ENCODE data around the gene SPRYD4. TPM values are rescaled to one million over a fixed set of nuclear protein-coding genes. Genes with fewer than 3 reads are reported as not detected.
A peak's percentile ranks its signal among the peaks of the same experiment; 100 is the strongest.

SPRYD4 gene
- 1.8 TPM in 2 replicates for total RNA-seq (2014; rRNA removed; shearing (Covaris generic))
- 1.6 TPM in 2 replicates for polyA plus RNA-seq (2016; fragmentation: Nextera tagmentation; extraction: Ambion mirVana)

GRCh38 chr12:56468216-56469006, at the start of gene SPRYD4:
Gene SPRYD4 (plus strand): TSS chr12:56468578. CDS start chr12:56468592, 14 bp downstream.
- no peaks in the 10 kb centered on the region for H4K20me1 ChIP-seq (ENCODE audit: insufficient read depth)
- H2AFZ ChIP-seq: peak within 1 kb of the TSS; percentile 99
- H3K4me2 ChIP-seq (ENCODE audit: unreplicated experiment): peak within 1 kb of the TSS; percentile 89
- peak within 1 kb of the TSS; percentile 98 for H3K27ac ChIP-seq
- no peaks in the 10 kb centered on the region for H3K9me3 ChIP-seq (ENCODE audit: low read depth)
- no peaks in the 10 kb centered on the region for H3K4me1 ChIP-seq (ENCODE audit: insufficient read depth)
- peak within 1 kb of the TSS; percentile 98 for H3K4me3 ChIP-seq
- 0 to 2% methylated on average over 43 of the region's 43 CpGs for WGBS, 2 experiments (ENCODE audit: low coverage in 1 of 2, low lambda C conversion rate in 2 of 2, missing lambda C conversion rate in 2 of 2)
- H3K9ac ChIP-seq: peak within 1 kb of the TSS; percentile 98
- peaks cover 31% of the 10 kb centered on the region for H3K79me2 ChIP-seq (ENCODE audit: insufficient read depth)
- no peaks in the 10 kb centered on the region for H3K9me2 ChIP-seq (ENCODE audit: insufficient read depth)
- no peaks in the 10 kb centered on the region for H3K27me3 ChIP-seq (replicated peaks; ENCODE audit: insufficient read depth)
- peak; percentile 98 for DNase-seq
- H3K36me3 ChIP-seq (ENCODE audit: low read depth): no peaks in the 10 kb centered on the region
- in situ Hi-C loops (cut with MboI): no loop called here
- H3F3A ChIP-seq (ENCODE audit: insufficient read depth): no peaks in the 10 kb centered on the region
- TF ChIP-seq EZH2 (IDR thresholded peaks at IDR 0.05; ENCODE audit: insufficient read depth, poor library complexity, severe bottlenecking): no peak
- TF ChIP-seq EZH2phosphoT487 (IDR thresholded peaks at IDR 0.05; ENCODE audit: insufficient read depth, low read depth): no peak

GRCh38 chr12:56420411-56420810, 48.0 kb upstream of the SPRYD4 start:
- no peaks in the 10 kb centered on the region for H3K9me2 ChIP-seq (ENCODE audit: insufficient read depth)
- H3K27ac ChIP-seq: no peak overlapping the region
- no peaks in the 10 kb centered on the region for H3K27me3 ChIP-seq (replicated peaks; ENCODE audit: insufficient read depth)
- no peaks in the 10 kb centered on the region for H4K20me1 ChIP-seq (ENCODE audit: insufficient read depth)
- no peaks in the 10 kb centered on the region for H3K4me1 ChIP-seq (ENCODE audit: insufficient read depth)
- WGBS, 2 experiments (ENCODE audit: low coverage in 1 of 2, low lambda C conversion rate in 2 of 2, missing lambda C conversion rate in 2 of 2): 94 to 97% methylated on average over 6 of the region's 6 CpGs
- no peak overlapping the region for H3K4me3 ChIP-seq
- H3K79me2 ChIP-seq (ENCODE audit: insufficient read depth): no peaks in the 10 kb centered on the region
- H3K36me3 ChIP-seq (ENCODE audit: low read depth): no peaks in the 10 kb centered on the region
- no peak for TF ChIP-seq EZH2phosphoT487 (IDR thresholded peaks at IDR 0.05; ENCODE audit: insufficient read depth, low read depth)
- H3F3A ChIP-seq (ENCODE audit: insufficient read depth): no peaks in the 10 kb centered on the region
- in situ Hi-C loops (cut with MboI): no loop called here
- no peak overlapping the region for H3K4me2 ChIP-seq (ENCODE audit: unreplicated experiment)
- H2AFZ ChIP-seq: no peak overlapping the region
- H3K9me3 ChIP-seq (ENCODE audit: low read depth): no peaks in the 10 kb centered on the region
- no peak overlapping the region for H3K9ac ChIP-seq
- no peak for DNase-seq

- Histone ChIP-seq H3K9me2 (ENCODE audit: insufficient read depth) (no peaks in the 10 kb centered on the region), H3K9me3 (ENCODE audit: low read depth) (no peaks in the 10 kb centered on the region), H3K27ac (no peak overlapping the region), H3K4me1 (ENCODE audit: insufficient read depth) (no peaks in the 10 kb centered on the region), H4K20me1 (ENCODE audit: insufficient read depth) (no peaks in the 10 kb centered on the region), H3K9ac (no peak overlapping the region), H3K36me3 (ENCODE audit: low read depth) (no peaks in the 10 kb centered on the region), H3F3A (ENCODE audit: insufficient read depth) (no peaks in the 10 kb centered on the region), H3K27me3 (replicated peaks; ENCODE audit: insufficient read depth) (no peaks in the 10 kb centered on the region), H3K79me2 (ENCODE audit: insufficient read depth) (no peaks in the 10 kb centered on the region), H3K4me2 (ENCODE audit: unreplicated experiment) (no peak overlapping the region), H2AFZ (no peak overlapping the region), H3K4me3 (no peak overlapping the region)
- 95 to 100% methylated on average over 1 of the region's 1 CpG for WGBS, 2 experiments (ENCODE audit: low coverage in 1 of 2, low lambda C conversion rate in 2 of 2, missing lambda C conversion rate in 2 of 2)
- TF ChIP-seq EZH2phosphoT487 (IDR thresholded peaks at IDR 0.05; ENCODE audit: insufficient read depth, low read depth) (no peak), EZH2 (IDR thresholded peaks at IDR 0.05; ENCODE audit: insufficient read depth, poor library complexity, severe bottlenecking) (no peak)
- DNase-seq: no peak
- in situ Hi-C loops (cut with MboI): no loop called here
These were observed 43.2 kb upstream of the SPRYD4 start for GRCh38 chr12:56425193-56425592.

GRCh38 chr12:56425940-56426438, 42.4 kb upstream of the SPRYD4 start:
- no peak overlapping the region for H3K4me3 ChIP-seq
- DNase-seq: no peak
- no peak overlapping the region for H2AFZ ChIP-seq
- WGBS, 2 experiments (ENCODE audit: low coverage in 1 of 2, low lambda C conversion rate in 2 of 2, missing lambda C conversion rate in 2 of 2): 47 to 51% methylated on average over 3 of the region's 3 CpGs
- H3K9ac ChIP-seq: no peak overlapping the region
- no peaks in the 10 kb centered on the region for H3K27me3 ChIP-seq (replicated peaks; ENCODE audit: insufficient read depth)
- H3K4me2 ChIP-seq (ENCODE audit: unreplicated experiment): no peak overlapping the region
- TF ChIP-seq EZH2 (IDR thresholded peaks at IDR 0.05; ENCODE audit: insufficient read depth, poor library complexity, severe bottlenecking): no peak
- TF ChIP-seq EZH2phosphoT487 (IDR thresholded peaks at IDR 0.05; ENCODE audit: insufficient read depth, low read depth): no peak
- H3K9me2 ChIP-seq (ENCODE audit: insufficient read depth): no peaks in the 10 kb centered on the region
- H3F3A ChIP-seq (ENCODE audit: insufficient read depth): no peaks in the 10 kb centered on the region
- H3K36me3 ChIP-seq (ENCODE audit: low read depth): no peaks in the 10 kb centered on the region
- H3K9me3 ChIP-seq (ENCODE audit: low read depth): no peaks in the 10 kb centered on the region
- in situ Hi-C loops (cut with MboI): no loop called here
- no peaks in the 10 kb centered on the region for H3K79me2 ChIP-seq (ENCODE audit: insufficient read depth)
- no peaks in the 10 kb centered on the region for H4K20me1 ChIP-seq (ENCODE audit: insufficient read depth)
- no peak overlapping the region for H3K27ac ChIP-seq
- no peaks in the 10 kb centered on the region for H3K4me1 ChIP-seq (ENCODE audit: insufficient read depth)
